Natural killer cell (primary cell): ENCODE results near the gene ECE1. TPM values are rescaled to one million over a fixed set of nuclear protein-coding genes. Genes with fewer than 3 reads are reported as not detected.

ENCODE experiments used
- ATAC-seq, 3 donors: fragments of 150-1000 bp in 2 of 3; fragments of 200-7000 bp in 1 of 3; cut with Tn5 transposase; 1 replicate in 1 of 3; 2 replicates in 2 of 3; pipeline ENCODE4 v1.10.0; 2021; ENCODE audit warnings: mild to moderate bottlenecking in 2 of 3, moderate library complexity in 2 of 3
- DNase-seq, 2 donors: peaks; one replicate each; pipeline versions ENCODE4 v3.0.0 to v3.0.0-alpha.2; 2013 to 2021; ENCODE audit warnings: mixed read lengths in 1 of 2
- H3K27ac ChIP-seq: one replicate; pipeline ENCODE4 v1.5.1; 2013; ENCODE audit warnings: mild to moderate bottlenecking, low read length
- H3K27me3 ChIP-seq: one replicate; pipeline ENCODE4 v1.6.1; 2013; ENCODE audit warnings: low read length; ENCODE audit not compliant: control insufficient read depth, insufficient read depth
- H3K36me3 ChIP-seq: one replicate; pipeline ENCODE4 v1.6.1; 2013; ENCODE audit warnings: low read length; ENCODE audit not compliant: control insufficient read depth, insufficient read depth
- H3K4me1 ChIP-seq: one replicate; pipeline ENCODE4 v1.6.1; 2013; ENCODE audit warnings: low read length; ENCODE audit not compliant: control insufficient read depth, insufficient read depth
- H3K4me3 ChIP-seq: one replicate; pipeline ENCODE4 v1.5.1; 2013; ENCODE audit warnings: low read length
- H3K9me3 ChIP-seq: one replicate; pipeline ENCODE4 v1.6.1; 2013; ENCODE audit warnings: low read length; ENCODE audit not compliant: control insufficient read depth, insufficient read depth
- H3K27ac Mint-ChIP-seq, 2 donors: one replicate each; pipeline ENCODE4 v1.8.0; 2022; ENCODE audit warnings: mild to moderate bottlenecking in 2 of 2, mixed read lengths in 2 of 2, moderate library complexity in 1 of 2
- H3K27me3 Mint-ChIP-seq, 2 donors: one replicate each; pipeline ENCODE4 v1.8.0; 2022; ENCODE audit warnings: low read depth in 2 of 2, mixed read lengths in 2 of 2
- H3K36me3 Mint-ChIP-seq: one replicate; pipeline ENCODE4 v1.8.0; 2022; ENCODE audit warnings: mixed read lengths
- H3K4me1 Mint-ChIP-seq, 2 donors: one replicate each; pipeline ENCODE4 v1.8.0; 2022; ENCODE audit warnings: mixed read lengths in 2 of 2
- H3K4me3 Mint-ChIP-seq: one replicate; pipeline ENCODE4 v1.8.0; 2022; ENCODE audit warnings: mild to moderate bottlenecking, moderate library complexity, mixed read lengths
- H3K9me3 Mint-ChIP-seq, 2 donors: one replicate each; pipeline ENCODE4 v1.8.0; 2022; ENCODE audit warnings: mixed read lengths in 2 of 2
- CTCF ChIP-seq: fragments of 200-600 bp; IDR thresholded peaks from one replicate; pipeline ENCODE4 v1.8.0; 2022; ENCODE audit warnings: antibody characterized with exemption
- WGBS: methylation state at CpG from one replicate; pipeline ENCODE4 v1.1.7; 2013; ENCODE audit warnings: missing lambda C conversion rate; ENCODE audit not compliant: insufficient coverage; 5-methylcytosine and 5-hydroxymethylcytosine counted together
- intact Hi-C: fragments of 100-400 bp; cut with micrococcal nuclease; formaldehyde crosslinking; loops from one replicate; pipeline ENCODE4 v1.14.2; 2022
- total RNA-seq, 4 donors: library from RNA; stranded (reverse); fragments of 120-200 nt in 1 of 4; gene quantifications; one replicate each; pipeline versions ENCODE4 v1.2.3 to v1.2.4, GENCODE V29; 2013 to 2022

The ECE1 gene
- total RNA-seq, 3 donors from 2014 or later (not counting 1 experiment from before 2014, with no cell fraction given), result 47.2 to 70.1 (median 50.7) TPM

GRCh38 chr1:21277180-21277579 lies 13.1 kb downstream of the ECE1 start:
- Mint-ChIP-seq H3K4me1 (peaks cover 33 to 38% of the 10 kb centered on the region in 2 donors), H3K9me3 (no peaks in the 10 kb centered on the region), H3K4me3 (no peak overlapping the region), H3K27me3 (peaks cover 0 to 5% of the 10 kb centered on the region in 2 donors), H3K27ac (no peak overlapping the region), H3K36me3 (no peaks in the 10 kb centered on the region)
- Histone ChIP-seq H3K4me3 (no peak overlapping the region), H3K9me3 (no peaks in the 10 kb centered on the region), H3K36me3 (peaks cover 8% of the 10 kb centered on the region), H3K27ac (no peak overlapping the region), H3K4me1 (peaks cover 30% of the 10 kb centered on the region), H3K27me3 (peaks cover 9% of the 10 kb centered on the region)
- no peak for TF ChIP-seq CTCF
- ATAC-seq (no peak), DNase-seq (no peak)
- intact Hi-C loops, result no loop called here
- WGBS, result 98% methylated on average over 7 of the region's 7 CpGs

- TF ChIP-seq CTCF, result no peak
- peaks cover 29% of the 10 kb centered on the region for H3K36me3 ChIP-seq
- H3K4me1 ChIP-seq, result no peaks in the 10 kb centered on the region
- H3K27ac Mint-ChIP-seq, result no peak overlapping the region
- no peaks in the 10 kb centered on the region for H3K27me3 Mint-ChIP-seq
- H3K4me3 ChIP-seq, result no peak overlapping the region
- no peak overlapping the region for H3K4me3 Mint-ChIP-seq
- ATAC-seq, result no peak
- WGBS, result 98% methylated on average over 8 of the region's 8 CpGs
- no peaks in the 10 kb centered on the region for H3K9me3 Mint-ChIP-seq
- no peaks in the 10 kb centered on the region for H3K36me3 Mint-ChIP-seq
- no peak for DNase-seq
- H3K9me3 ChIP-seq, result no peaks in the 10 kb centered on the region
- no peak overlapping the region for H3K27ac ChIP-seq
- intact Hi-C loops, result no loop called here
- H3K27me3 ChIP-seq, result no peaks in the 10 kb centered on the region
- H3K4me1 Mint-ChIP-seq, result peaks cover 4 to 11% of the 10 kb centered on the region in 2 donors
Measured at GRCh38 chr1:21272540-21272939, 17.7 kb downstream of the ECE1 start.

GRCh38 chr1:21271550-21271949 lies 18.7 kb downstream of the ECE1 start:
- no peak for TF ChIP-seq CTCF
- H3K4me3 ChIP-seq, result no peak overlapping the region
- no peak overlapping the region for H3K27ac ChIP-seq
- 96% methylated on average over 6 of the region's 6 CpGs for WGBS
- ATAC-seq (no peak), DNase-seq (no peak)
- no peak overlapping the region for H3K27ac Mint-ChIP-seq
- H3K4me1 Mint-ChIP-seq, result peaks cover 4 to 16% of the 10 kb centered on the region in 2 donors
- no peaks in the 10 kb centered on the region for H3K9me3 Mint-ChIP-seq
- H3K27me3 ChIP-seq, result no peaks in the 10 kb centered on the region
- no peaks in the 10 kb centered on the region for H3K36me3 Mint-ChIP-seq
- intact Hi-C loops, result no loop called here
- H3K4me1 ChIP-seq, result no peaks in the 10 kb centered on the region
- peaks cover 30% of the 10 kb centered on the region for H3K36me3 ChIP-seq
- no peak overlapping the region for H3K4me3 Mint-ChIP-seq
- H3K9me3 ChIP-seq, result no peaks in the 10 kb centered on the region
- no peaks in the 10 kb centered on the region for H3K27me3 Mint-ChIP-seq

GRCh38 chr1:21270086-21270689 lies 20.1 kb downstream of the ECE1 start:
- H3K27ac Mint-ChIP-seq, result no peak overlapping the region
- H3K27me3 Mint-ChIP-seq, result no peaks in the 10 kb centered on the region
- intact Hi-C loops, result no loop called here
- Histone ChIP-seq H3K4me3 (no peak overlapping the region), H3K27ac (no peak overlapping the region), H3K4me1 (no peaks in the 10 kb centered on the region), H3K36me3 (peaks cover 30% of the 10 kb centered on the region), H3K27me3 (no peaks in the 10 kb centered on the region), H3K9me3 (no peaks in the 10 kb centered on the region)
- peak; percentile 90 for TF ChIP-seq CTCF
- H3K9me3 Mint-ChIP-seq, result no peaks in the 10 kb centered on the region
- no peak overlapping the region for H3K4me3 Mint-ChIP-seq
- peaks cover 4 to 16% of the 10 kb centered on the region in 2 donors for H3K4me1 Mint-ChIP-seq
- peak; percentile 81 to 96 (median 88) for ATAC-seq
- peak; percentile 69 to 88 for DNase-seq
- 74% methylated on average over 8 of the region's 9 CpGs for WGBS
- H3K36me3 Mint-ChIP-seq, result no peaks in the 10 kb centered on the region
